ENCODE data around the gene METTL1.

DNA sequence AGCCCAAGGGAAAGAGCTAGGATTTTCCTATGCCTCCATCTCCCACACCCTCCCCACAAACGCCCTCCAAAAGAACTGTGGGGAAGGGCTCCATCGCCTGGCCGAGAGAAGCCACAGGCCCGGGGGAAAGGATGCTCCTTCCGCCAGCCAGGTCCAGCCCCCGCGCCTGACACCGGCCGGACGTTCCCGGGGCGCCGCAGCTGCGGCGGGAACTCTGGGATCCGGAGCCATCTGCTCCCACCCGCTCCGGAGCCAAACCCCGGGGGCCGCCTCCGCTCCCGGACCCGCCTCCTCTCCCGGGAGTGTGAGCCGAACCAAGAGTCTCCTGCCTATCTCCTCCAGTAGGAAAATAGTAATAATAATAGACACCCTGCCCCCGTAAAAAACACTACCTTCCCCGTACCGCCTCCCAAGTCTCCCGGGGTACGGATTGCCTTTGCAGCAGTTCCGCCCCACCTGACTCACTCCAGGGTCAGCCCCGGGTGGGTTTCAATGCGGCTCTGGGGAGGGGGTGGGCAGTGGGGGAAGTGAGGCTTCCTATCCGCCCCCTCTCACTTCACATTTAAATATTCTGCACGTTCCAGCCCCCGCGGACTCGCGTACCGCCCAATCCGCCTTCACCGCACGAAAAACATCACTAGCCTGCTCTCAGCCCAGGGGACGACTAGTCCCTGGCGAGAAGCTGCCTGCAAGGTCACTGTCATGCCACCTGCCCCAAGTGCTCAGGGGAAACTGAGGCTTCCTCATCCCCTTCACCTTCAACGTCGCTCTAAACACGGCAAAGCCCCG lies 35.8 kb downstream of the METTL1 start:
- TF ChIP-seq TARDBP (IDR thresholded peaks at IDR 0.05) (no peak), ELF4 (IDR thresholded peaks at IDR 0.05) (no peak), HDGF (IDR thresholded peaks at IDR 0.05; ENCODE audit: borderline replicate concordance) (no peak)
